ENCODE data around the gene TMEM184A. TPM values are rescaled to one million over a fixed set of nuclear protein-coding genes. Genes with fewer than 3 reads are reported as not detected.

Gene TMEM184A
- total RNA-seq, 4 donors from 2014 or later: 0.44 to 3.0 (median 0.70) TPM

GRCh38 chr7:1539181-1539881 is 16.7 kb downstream of the TMEM184A start:
- Histone ChIP-seq H3K4me1 (peaks cover 18 to 38% of the 10 kb centered on the region in 2 donors), H3K36me3 (peaks cover 27 to 29% of the 10 kb centered on the region in 2 donors), H3K4me3 (replicated peaks in 1 of 3) (no peak overlapping the region), H3K9me3 (no peaks in the 10 kb centered on the region), H3K27ac (peak overlapping the region in 2 of 3 donors; percentile 94 to 96), H3K27me3 (no peaks in the 10 kb centered on the region)
- TF ChIP-seq POLR2A (IDR thresholded peaks at IDR 0.05): no peak
- no peak for TF ChIP-seq CTCF (IDR thresholded peaks at IDR 0.05)
- intact Hi-C loops (cut with DNase I): no loop called here
- DNase-seq: no peak
- WGBS, 2 donors: 87 to 100% methylated on average over 4 to 17 of the region's 36 CpGs

GRCh38 chr7:1538544-1539180 is 17.3 kb downstream of the TMEM184A start:
- 81 to 92% methylated on average over 15 to 21 of the region's 25 CpGs for WGBS, 2 donors
- intact Hi-C loops (cut with DNase I): no loop called here
- H3K36me3 ChIP-seq: peaks cover 27 to 29% of the 10 kb centered on the region in 2 donors

GRCh38 chr7:1537535-1538412 is 18.2 kb downstream of the TMEM184A start:
- DNase-seq: peak; percentile 57 to 61

More at GRCh38 chr7:1538544-1539180, 17.3 kb downstream of the TMEM184A start:
- Histone ChIP-seq H3K9me3 (no peaks in the 10 kb centered on the region), H3K27ac (peak overlapping the region; percentile 94 to 100 (median 96)), H3K4me3 (replicated peaks in 1 of 3) (peak overlapping the region in 1 of 3 donors; percentile 35), H3K27me3 (no peaks in the 10 kb centered on the region), H3K4me1 (peaks cover 21 to 45% of the 10 kb centered on the region in 2 donors)
- TF ChIP-seq CTCF (IDR thresholded peaks at IDR 0.05) (no peak), POLR2A (IDR thresholded peaks at IDR 0.05) (no peak)
- no peak for DNase-seq

More at GRCh38 chr7:1537535-1538412, 18.2 kb downstream of the TMEM184A start:
- H3K9me3 ChIP-seq: no peaks in the 10 kb centered on the region
- peak overlapping the region in 2 of 3 donors; percentile 35 to 52 for H3K4me3 ChIP-seq (replicated peaks in 1 of 3)
- H3K27ac ChIP-seq: peak overlapping the region; percentile 94 to 100 (median 96)
- intact Hi-C loops (cut with DNase I): no loop called here
- peaks cover 21 to 53% of the 10 kb centered on the region in 2 donors for H3K4me1 ChIP-seq
- H3K27me3 ChIP-seq: no peaks in the 10 kb centered on the region
- H3K36me3 ChIP-seq: peaks cover 26 to 29% of the 10 kb centered on the region in 2 donors
- TF ChIP-seq CTCF (IDR thresholded peaks at IDR 0.05) (no peak), POLR2A (IDR thresholded peaks at IDR 0.05) (no peak)
- WGBS, 2 donors: 71 to 73% methylated on average over 33 to 35 of the region's 56 CpGs

Data from thyroid gland (tissue), 4 donors.